Astrocyte of the cerebellum (primary cell): Measurements from ENCODE around the gene TXLNG.
"Not testable (repeated sequence)": the region's sequence is repeated elsewhere in the genome, so short reads cannot be mapped to it uniquely, and the experiment has no call there.

Experiments
- DNase-seq: peaks from one replicate; pipeline ENCODE4 v3.0.0-alpha.2; 2011; ENCODE audit warnings: low read depth
- H3K4me3 ChIP-seq: 2 replicates; pipeline ENCODE4 v1.5.1; 2011; ENCODE audit warnings: mild to moderate bottlenecking, low read depth, low read length, moderate library complexity
- in situ Hi-C: cut with HindIII; loops from 2 replicates; pipeline ENCODE4 v1.10.0; 2017; ENCODE audit warnings: low sequenced_read_pairs
- TF ChIP-seq, protein P1 (sequence below): IDR thresholded peaks from 2 replicates; pipeline ENCODE4 v1.5.1; 2012; ENCODE audit warnings: low read length, low read depth, moderate library complexity, mild to moderate bottlenecking; ENCODE audit errors: missing control alignments

TXLNG gene

DNA sequence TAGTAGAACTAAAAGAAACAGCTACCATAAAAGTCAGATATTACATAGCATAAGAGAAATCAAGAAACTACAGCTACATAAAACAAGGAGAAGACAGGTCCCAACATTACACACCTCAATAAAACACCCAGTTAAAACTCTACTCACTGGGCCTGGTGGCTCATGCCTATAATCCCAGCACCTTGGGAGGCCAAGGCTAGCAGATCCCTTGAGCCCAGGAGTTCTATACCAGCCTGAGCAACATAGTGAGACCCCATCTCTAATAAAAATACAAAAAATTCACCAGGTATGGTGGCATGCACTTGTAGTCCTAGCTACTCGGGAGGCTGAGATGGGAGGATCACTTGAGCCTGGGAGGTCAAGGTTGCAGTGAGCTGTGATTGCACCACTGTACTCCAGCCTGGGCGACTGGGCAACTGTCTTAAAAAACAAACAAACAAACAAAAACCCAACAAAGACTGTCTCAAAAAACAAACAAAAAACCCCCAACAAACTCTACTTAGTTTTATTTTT is 15.2 kb upstream of the TXLNG start:
- DNase-seq: no peak
- TF ChIP-seq, protein P1, sequence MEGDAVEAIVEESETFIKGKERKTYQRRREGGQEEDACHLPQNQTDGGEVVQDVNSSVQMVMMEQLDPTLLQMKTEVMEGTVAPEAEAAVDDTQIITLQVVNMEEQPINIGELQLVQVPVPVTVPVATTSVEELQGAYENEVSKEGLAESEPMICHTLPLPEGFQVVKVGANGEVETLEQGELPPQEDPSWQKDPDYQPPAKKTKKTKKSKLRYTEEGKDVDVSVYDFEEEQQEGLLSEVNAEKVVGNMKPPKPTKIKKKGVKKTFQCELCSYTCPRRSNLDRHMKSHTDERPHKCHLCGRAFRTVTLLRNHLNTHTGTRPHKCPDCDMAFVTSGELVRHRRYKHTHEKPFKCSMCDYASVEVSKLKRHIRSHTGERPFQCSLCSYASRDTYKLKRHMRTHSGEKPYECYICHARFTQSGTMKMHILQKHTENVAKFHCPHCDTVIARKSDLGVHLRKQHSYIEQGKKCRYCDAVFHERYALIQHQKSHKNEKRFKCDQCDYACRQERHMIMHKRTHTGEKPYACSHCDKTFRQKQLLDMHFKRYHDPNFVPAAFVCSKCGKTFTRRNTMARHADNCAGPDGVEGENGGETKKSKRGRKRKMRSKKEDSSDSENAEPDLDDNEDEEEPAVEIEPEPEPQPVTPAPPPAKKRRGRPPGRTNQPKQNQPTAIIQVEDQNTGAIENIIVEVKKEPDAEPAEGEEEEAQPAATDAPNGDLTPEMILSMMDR: no peak
- in situ Hi-C loops: no loop called here
- no peak overlapping the region for H3K4me3 ChIP-seq

DNA sequence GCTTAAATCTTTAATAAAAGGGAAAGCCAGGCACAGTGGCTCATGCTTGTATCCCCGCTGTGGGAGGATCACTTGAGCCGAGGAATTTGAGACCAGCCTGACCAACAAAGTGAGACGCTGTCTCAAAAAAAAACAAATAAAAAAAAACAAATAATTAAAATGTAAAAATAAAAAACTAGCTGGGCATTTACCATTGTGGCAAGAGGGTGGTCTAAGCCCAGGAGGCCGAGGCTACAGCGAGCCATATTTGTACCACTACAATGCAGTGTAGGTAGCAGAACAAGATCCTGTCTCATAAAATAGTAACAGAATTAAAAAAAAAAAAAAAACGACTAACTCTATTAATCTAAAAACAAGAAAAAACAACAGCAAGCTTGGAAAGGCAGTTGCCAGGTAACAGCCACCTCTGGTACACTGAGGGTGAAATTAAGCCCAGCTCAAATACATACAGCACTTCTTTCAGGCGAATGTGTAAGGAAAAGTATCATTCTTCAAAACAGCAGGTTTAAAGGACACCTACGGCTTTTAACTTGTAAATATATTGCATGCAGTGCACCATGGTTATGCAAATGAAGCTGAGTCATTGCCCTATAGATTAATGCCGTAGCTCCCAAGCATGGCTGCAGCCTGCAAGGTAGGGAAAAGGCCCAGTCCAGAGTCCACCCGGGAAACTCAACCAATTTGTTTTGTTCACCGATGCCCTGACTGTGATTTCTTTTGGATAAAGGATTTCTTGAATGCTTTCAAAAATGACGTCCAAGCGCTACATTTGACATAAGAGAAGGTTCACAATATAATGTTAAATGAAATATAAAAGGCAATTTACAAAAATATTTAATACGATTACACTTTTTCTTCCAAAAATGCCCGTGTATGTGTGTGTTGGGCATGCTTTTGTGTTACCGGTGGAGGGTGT is 14.5 kb upstream of the TXLNG start:
- TF ChIP-seq, protein P1: no peak
- in situ Hi-C loops: no loop called here
- peak; percentile 47 for DNase-seq
- no peak overlapping the region for H3K4me3 ChIP-seq

DNA sequence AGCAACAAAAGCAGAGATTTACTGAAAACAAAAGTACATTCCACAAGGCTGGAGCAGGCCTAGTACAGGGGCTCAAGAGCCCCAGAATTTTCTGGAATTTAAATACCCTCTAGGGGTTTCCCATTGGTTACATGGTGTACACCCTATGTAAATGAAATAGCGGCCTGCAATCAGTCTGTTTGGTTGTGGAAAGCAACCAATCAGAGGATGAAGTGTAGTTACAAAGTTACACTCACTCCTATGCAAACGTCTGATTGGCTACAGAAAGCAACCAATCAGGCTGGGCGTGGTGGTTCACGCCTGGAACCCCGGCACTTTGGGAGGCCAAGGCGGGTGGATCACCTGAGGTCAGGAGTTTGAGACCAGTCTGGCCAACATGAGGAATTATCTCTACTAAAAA is 13.8 kb upstream of the TXLNG start:
- no peak overlapping the region for H3K4me3 ChIP-seq
- no peak for DNase-seq
- in situ Hi-C loops: no loop called here
- TF ChIP-seq, protein P1: no peak

DNA sequence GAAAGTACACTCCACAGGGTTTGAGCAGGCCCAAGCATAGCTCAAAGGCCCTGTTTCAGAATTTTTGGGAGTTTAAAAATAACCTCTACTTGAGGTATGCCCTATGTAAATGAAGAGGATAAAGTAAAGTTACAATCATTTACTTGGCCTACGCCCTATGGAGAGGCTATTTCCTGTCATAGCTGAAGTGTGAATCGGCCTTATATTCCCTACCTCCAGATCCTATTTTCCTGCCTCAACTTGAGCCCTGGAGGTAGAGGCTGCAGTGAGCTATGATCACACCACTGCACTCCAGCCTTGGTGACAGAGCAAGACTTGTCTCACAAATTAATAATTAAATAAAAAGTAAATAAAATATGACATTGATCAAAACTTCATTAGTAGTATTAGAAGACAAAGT is 11.5 kb upstream of the TXLNG start:
- no peak for DNase-seq
- TF ChIP-seq, protein P1: no peak
- H3K4me3 ChIP-seq: no peak overlapping the region
- in situ Hi-C loops: no loop called here

DNA sequence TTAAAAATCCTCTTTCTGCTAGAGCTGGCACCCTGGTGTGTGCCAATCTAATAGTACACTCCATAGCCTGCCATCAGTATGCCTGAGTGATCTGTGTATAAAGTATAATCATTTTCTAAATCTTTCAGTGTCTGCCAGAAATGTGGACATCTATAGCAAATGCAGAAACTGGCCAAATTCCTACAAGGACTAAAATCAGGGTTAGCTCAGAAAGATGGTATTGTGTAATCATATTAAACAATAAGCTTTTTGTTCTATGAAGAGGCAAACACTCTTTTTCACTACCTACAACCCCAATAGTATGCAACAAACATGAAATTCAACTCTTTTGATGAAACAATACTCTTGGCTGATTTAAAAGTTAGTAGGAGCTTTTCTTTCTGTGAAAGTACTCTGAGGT is 7.7 kb upstream of the TXLNG start:
- in situ Hi-C loops: no loop called here
- TF ChIP-seq, protein P1: no peak
- no peak for DNase-seq
- H3K4me3 ChIP-seq: no peak overlapping the region

DNA sequence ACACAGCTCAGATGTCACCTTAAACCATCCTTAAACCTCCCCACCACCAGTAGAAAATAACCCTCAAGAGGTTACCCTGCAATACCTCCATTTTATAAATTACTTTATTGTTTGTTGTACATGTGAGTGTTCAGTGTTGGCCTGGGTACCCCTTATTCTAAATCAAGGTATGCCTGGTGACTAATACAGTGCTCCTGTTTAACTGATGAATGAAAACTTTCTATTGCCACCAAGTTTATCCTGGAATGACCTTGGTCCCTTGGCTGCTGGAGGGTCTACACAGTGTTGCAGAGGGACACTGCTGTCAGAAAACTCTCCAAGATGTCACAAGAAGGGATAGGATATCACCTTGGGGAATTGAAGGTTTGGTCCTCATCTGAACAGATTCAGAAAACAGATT is 7.3 kb upstream of the TXLNG start:
- DNase-seq: no peak
- TF ChIP-seq, protein P1: no peak
- in situ Hi-C loops: no loop called here
- no peak overlapping the region for H3K4me3 ChIP-seq

DNA sequence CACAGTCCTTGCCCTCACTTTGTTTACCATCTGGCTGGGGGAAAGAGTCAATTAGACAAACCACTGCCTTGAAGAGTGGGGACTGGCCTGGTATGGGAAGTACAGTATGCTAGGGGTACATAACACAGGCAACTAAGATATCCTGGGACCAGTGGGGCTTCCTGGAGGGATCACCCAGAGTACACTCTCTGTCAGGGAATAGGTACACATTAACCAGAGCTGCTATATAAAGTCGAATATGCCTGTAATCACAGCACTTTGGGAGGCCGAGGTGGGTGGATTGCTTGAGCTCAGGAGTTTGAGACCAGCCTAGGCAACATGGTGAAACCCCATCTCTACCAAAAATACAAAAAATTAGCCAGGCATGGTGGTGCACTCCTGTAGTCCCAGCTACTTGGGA is 6.5 kb upstream of the TXLNG start:
- H3K4me3 ChIP-seq, in situ Hi-C loops, DNase-seq: not testable (repeated sequence)
